ENCODE data around the gene CLSTN3.

The CLSTN3 gene

DNA sequence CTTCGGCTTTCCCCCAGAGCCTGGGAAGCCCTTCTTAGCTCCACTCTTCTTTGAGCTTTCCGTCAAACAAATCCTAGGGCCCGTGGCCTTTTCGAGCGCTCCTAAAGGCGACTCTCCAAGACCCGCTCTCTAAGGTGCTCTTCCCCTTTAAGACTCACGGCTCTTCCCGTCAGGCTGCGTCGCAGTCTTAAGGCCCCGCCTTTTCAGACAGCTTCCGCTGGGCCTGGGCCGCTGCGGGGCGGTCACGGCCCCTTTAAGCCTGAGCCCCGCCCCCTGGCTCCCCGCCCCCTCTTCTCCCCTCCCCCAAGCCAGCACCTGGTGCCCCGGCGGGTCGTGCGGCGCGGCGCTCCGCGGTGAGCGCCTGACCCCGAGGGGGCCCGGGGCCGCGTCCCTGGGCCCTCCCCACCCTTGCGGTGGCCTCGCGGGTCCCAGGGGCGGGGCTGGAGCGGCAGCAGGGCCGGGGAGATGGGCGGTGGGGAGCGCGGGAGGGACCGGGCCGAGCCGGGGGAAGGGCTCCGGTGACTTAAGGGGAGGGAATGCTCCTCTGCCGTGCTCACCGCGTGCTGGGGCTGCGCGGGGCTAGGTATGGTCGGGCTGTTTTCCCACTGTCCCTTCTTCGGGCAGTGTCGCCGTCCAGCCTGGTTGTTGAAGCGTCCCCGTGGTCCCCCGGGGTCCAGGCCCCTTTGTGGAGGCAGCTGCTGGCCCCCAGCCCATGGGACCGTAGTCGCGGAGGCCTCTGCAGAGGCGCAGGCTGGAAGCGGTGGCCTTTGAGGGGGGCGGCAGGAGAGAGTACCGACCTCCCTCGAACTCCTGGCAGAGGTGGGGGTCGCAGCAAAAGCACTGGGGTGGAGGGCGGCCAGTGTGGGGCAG is 59.5 kb downstream of the CLSTN3 start, which contains the start of gene PEX5:
Gene PEX5, plus strand, starts transcription at position 289 of the 870 bp plus-strand sequence. CDS start 692 bp downstream, outside the sequence.
- DNase-seq (ENCODE audit: low spot score) = peak; percentile 95

DNA sequence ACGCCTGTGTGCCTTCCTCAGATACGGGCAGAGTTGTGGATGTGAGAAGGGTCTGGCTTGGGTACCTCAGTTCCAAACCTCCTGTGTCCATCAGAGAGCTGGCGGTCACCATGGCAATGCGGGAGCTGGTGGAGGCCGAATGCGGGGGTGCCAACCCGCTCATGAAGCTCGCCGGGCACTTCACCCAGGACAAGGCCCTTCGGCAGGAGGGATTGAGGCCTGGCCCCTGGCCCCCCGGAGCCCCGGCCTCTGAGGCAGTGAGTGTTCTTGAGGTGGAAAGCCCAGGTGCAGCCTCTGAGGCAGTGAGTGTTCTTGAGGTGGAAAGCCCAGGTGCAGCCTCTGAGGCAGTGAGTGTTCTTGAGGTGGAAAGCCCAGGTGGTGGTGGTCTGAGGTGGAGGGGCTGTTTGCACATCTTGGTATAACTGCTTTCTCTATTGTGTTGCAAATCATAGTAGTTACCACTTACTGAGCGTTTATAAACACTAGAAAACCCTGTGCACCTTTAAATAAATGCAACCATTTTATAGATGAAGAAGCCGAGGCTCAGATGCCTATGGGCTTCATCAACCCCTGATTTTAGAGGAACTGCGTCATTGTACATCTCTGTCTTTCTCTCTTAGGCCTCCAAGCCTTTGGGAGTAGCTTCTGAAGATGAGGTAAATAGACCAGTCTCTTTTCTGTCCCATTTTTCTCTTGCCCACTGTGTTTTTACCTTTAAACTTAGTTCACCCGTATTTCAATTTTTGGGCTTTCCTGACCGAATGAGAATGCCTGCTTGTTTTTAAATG is 60.3 kb downstream of the CLSTN3 start:
- DNase-seq (ENCODE audit: low spot score) = peak; percentile 17

DNA sequence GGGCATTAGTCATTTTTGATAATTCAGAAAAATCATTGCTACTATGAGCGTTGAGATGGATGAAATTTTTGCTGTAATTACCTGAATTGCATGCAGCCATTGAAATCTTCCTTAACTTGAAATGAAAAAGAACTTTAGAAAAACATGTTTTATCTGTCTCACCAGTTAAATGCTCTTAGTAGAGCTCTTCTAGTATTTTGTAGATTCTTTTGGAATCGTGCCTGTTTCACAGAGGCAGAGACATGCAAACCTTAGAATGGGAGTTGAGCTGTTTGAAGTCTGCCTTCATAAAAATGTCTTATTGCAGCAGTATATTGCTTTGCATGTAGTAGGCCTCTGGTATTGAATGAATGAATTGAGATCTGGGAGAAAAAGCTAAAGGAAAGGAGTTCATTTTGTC is 63.5 kb downstream of the CLSTN3 start:
- DNase-seq (ENCODE audit: low spot score) = no peak

DNA sequence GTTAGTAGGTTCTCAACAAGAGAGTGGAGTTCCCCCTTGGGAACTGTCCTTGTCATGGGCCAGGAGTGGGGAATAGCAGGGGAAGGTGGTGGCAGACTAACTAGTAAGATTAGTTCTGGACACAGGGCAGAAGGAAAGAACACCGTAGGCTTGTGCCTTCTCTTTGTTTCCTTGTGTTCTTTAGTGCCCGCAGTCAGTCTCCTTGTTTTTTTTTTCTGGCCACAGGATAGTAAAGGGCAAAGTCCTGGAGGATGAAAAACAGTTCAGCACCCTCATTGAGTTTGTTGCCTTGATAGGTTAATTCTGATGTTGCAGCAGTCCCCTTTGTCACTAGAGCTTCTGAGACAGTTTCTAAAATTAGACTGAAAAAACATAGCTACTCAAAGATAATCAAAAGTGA is 67.7 kb downstream of the CLSTN3 start:
- no peak for DNase-seq (ENCODE audit: low spot score)

DNA sequence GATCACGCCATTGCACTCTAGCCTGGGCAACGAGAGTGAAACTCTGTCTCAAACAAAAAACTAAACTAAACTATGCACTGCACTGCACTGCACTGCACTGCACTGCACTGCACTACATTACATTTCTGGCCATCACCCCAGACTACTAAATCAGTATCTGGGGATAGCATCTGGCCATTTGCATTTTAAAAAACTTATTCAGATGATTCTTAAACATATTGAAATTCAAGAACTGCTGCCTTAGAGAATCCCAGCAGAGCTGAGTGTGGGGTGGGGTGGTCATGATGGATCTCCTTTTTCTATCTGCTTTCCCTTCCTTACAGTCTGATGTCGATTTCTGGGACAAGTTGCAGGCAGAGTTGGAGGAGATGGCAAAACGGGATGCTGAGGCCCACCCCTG is 72.9 kb downstream of the CLSTN3 start:
- DNase-seq (ENCODE audit: low spot score) = no peak

DNA sequence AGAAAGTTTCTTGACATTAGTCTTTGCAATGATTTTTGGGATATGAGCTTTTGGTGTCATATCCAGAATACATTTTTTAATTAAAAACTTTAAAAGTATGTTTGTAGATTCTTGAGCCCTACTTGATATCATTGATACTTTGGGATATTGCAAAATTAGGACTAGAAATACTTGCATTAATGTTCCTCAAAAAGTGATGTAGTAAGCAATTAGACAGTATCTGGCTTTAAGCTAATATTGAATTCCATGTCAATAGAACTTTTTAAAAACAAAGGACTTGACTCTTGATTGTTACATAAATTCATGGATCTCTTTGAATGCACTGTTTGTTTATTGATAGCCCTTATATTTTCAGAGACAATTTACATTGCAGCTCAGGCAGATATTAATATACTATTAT is 74.9 kb downstream of the CLSTN3 start:
- no peak for DNase-seq (ENCODE audit: low spot score)

DNA sequence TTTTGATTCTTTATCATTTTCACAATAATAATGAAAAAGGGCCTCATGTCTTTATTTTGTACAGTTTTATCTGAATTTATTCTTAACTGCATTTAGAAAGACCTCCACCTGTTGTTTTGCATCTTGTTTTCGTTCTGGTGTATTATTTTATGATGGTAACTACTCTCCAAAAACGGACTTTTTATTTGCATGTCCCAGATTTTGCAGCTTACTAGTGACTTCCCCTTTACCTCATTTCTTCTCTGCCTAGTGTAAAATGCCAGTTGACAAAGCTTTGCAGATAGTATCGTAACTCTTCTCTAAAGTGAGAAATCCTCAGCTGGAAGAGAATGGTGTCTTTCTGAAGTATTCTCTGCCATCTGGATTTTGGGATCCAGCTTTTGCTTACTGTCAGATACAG is 76.5 kb downstream of the CLSTN3 start:
- DNase-seq (ENCODE audit: low spot score) = no peak

DNA sequence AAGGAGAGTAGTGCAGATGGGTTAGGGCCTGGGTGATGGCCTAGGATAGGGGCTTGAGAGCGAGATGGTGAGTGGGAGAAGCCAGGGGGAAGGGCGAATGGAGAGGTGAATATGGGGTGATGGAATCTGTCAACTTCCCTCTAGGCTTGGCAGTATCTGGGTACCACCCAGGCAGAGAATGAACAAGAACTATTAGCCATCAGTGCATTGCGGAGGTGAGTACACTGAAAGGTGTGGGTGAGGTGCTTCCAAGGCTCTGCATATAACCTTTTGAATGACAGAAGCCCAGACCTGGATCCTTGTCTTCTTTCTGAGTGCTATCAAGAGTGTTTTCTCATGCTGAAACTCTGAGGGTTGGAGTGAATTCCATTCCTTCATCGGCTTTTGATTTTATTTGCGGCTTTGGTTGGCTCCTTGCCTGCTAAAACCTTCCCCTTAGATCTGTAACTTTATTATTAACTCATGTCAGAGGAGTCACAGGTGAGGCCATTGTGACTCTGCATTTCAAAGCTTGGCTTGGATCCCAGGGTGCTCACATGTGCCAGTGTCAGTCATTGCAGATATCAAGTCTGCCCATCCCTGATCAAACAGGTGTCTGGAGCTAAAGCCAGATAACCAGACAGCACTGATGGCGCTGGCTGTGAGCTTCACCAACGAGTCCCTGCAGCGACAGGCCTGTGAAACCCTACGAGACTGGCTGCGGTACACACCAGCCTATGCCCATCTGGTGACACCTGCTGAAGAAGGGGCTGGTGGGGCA is 77.9 kb downstream of the CLSTN3 start:
- peak; percentile 35 for DNase-seq (ENCODE audit: low spot score)
